ENCODE results near the gene ABI1.

GRCh38 chr10:26776258-26776657 lies 84.5 kb downstream of the ABI1 start:
- TF ChIP-seq POLR2A (IDR thresholded peaks at IDR 0.05; ENCODE audit: low read depth, low read length), result no peak
- TF ChIP-seq POLR2AphosphoS5 (IDR thresholded peaks at IDR 0.05; ENCODE audit: insufficient read depth, low read depth, low read length), result no peak
- TF ChIP-seq, protein P1, sequence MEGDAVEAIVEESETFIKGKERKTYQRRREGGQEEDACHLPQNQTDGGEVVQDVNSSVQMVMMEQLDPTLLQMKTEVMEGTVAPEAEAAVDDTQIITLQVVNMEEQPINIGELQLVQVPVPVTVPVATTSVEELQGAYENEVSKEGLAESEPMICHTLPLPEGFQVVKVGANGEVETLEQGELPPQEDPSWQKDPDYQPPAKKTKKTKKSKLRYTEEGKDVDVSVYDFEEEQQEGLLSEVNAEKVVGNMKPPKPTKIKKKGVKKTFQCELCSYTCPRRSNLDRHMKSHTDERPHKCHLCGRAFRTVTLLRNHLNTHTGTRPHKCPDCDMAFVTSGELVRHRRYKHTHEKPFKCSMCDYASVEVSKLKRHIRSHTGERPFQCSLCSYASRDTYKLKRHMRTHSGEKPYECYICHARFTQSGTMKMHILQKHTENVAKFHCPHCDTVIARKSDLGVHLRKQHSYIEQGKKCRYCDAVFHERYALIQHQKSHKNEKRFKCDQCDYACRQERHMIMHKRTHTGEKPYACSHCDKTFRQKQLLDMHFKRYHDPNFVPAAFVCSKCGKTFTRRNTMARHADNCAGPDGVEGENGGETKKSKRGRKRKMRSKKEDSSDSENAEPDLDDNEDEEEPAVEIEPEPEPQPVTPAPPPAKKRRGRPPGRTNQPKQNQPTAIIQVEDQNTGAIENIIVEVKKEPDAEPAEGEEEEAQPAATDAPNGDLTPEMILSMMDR (IDR thresholded peaks at IDR 0.05; ENCODE audit: extremely low read depth in 1 of 2, insufficient read depth in 1 of 2, low read depth in 1 of 2, low read length in 2 of 2), result no peak
- TF ChIP-seq MYC (IDR thresholded peaks at IDR 0.05; ENCODE audit: low read depth, low read length), result no peak
- TF ChIP-seq EZH2 (IDR thresholded peaks at IDR 0.05; ENCODE audit: borderline replicate concordance, low read depth, low read length, severe bottlenecking), result no peak
- no peak for TF ChIP-seq MAX (IDR thresholded peaks at IDR 0.05; ENCODE audit: insufficient read depth, insufficient read length)
